HG03575 (cell line): ENCODE data around the gene MECP2.

ENCODE experiments used
- ATAC-seq: cut with Tn5 transposase; IDR thresholded peaks from one replicate; pipeline ENCODE4 v1.9.1; 2021; ENCODE audit not compliant: unreplicated experiment, insufficient number of reproducible peaks, low FRiP score; ENCODE audit errors: extremely low read depth

The MECP2 gene

GRCh38 chrX:154116426-154117211 is 19.1 kb upstream of the MECP2 start:
- ATAC-seq = no peak

- ATAC-seq = no peak
Observed at GRCh38 chrX:154115750-154116149, 18.2 kb upstream of the MECP2 start.

GRCh38 chrX:154115071-154115470 is 17.6 kb upstream of the MECP2 start:
- no peak for ATAC-seq

- ATAC-seq = no peak
Observed at GRCh38 chrX:154114652-154115051, 17.1 kb upstream of the MECP2 start.

GRCh38 chrX:154113729-154114128 is 16.2 kb upstream of the MECP2 start:
- no peak for ATAC-seq

- ATAC-seq = no peak
Observed at GRCh38 chrX:154098551-154098950, 1.0 kb upstream of the MECP2 start.

- no peak for ATAC-seq
Observed at GRCh38 chrX:154097003-154097588, 421 bp downstream of the MECP2 start.

GRCh38 chrX:154096140-154097002 is 1.1 kb downstream of the MECP2 start:
- ATAC-seq = no peak

GRCh38 chrX:154094833-154095232 is 2.7 kb downstream of the MECP2 start:
- ATAC-seq = no peak

GRCh38 chrX:154093965-154094364 is 3.6 kb downstream of the MECP2 start:
- no peak for ATAC-seq

GRCh38 chrX:154092371-154092770 is 5.1 kb downstream of the MECP2 start:
- no peak for ATAC-seq

GRCh38 chrX:154091678-154092077 is 5.8 kb downstream of the MECP2 start:
- ATAC-seq = no peak

GRCh38 chrX:154090731-154091130 is 6.8 kb downstream of the MECP2 start:
- no peak for ATAC-seq

GRCh38 chrX:154084449-154085300 is 12.8 kb downstream of the MECP2 start:
- no peak for ATAC-seq

GRCh38 chrX:154083126-154083517 is 14.4 kb downstream of the MECP2 start:
- ATAC-seq = no peak

GRCh38 chrX:154082396-154083125 is 15.0 kb downstream of the MECP2 start:
- no peak for ATAC-seq

GRCh38 chrX:154077101-154077500 is 20.4 kb downstream of the MECP2 start:
- ATAC-seq = no peak

GRCh38 chrX:154074199-154074598 is 23.3 kb downstream of the MECP2 start:
- ATAC-seq = no peak
